ENCODE results near the gene FAM120B. TPM values are rescaled to one million over a fixed set of nuclear protein-coding genes. Genes with fewer than 3 reads are reported as not detected.
A peak's percentile ranks its signal among the peaks of the same experiment; 100 is the strongest.

The FAM120B gene
- total and polyA plus RNA-seq, 2 experiments from 2014 or later = 17.1 to 29.1 TPM

- H3K27me3 ChIP-seq (replicated peaks; ENCODE audit: insufficient read depth) = no peaks in the 10 kb centered on the region
- H3K9me3 ChIP-seq (ENCODE audit: low read depth) = no peaks in the 10 kb centered on the region
- no peak for TF ChIP-seq EZH2phosphoT487 (IDR thresholded peaks at IDR 0.05; ENCODE audit: insufficient read depth, low read depth)
- TF ChIP-seq EZH2 (IDR thresholded peaks at IDR 0.05; ENCODE audit: insufficient read depth, poor library complexity, severe bottlenecking) = no peak
- 0 out of 2 replicates have a peak, but pooled peaks cover 8% of the 10 kb centered on the region for H3K4me1 ChIP-seq (ENCODE audit: insufficient read depth)
- no peak overlapping the region for H3K27ac ChIP-seq
- DNase-seq = peak; percentile 35
- H3K4me3 ChIP-seq = no peak overlapping the region
- no peaks in the 10 kb centered on the region for H3F3A ChIP-seq (ENCODE audit: insufficient read depth)
- no peak overlapping the region for H3K9ac ChIP-seq
- no peaks in the 10 kb centered on the region for H3K79me2 ChIP-seq (ENCODE audit: insufficient read depth)
- H3K4me2 ChIP-seq (ENCODE audit: unreplicated experiment) = no peak overlapping the region
- WGBS, 2 experiments (ENCODE audit: low coverage in 1 of 2, low lambda C conversion rate in 2 of 2, missing lambda C conversion rate in 2 of 2) = 58 to 64% methylated on average over 19 to 20 of the region's 20 CpGs
- no peak overlapping the region for H2AFZ ChIP-seq
- H4K20me1 ChIP-seq (ENCODE audit: insufficient read depth) = no peaks in the 10 kb centered on the region
- in situ Hi-C loops (cut with MboI) = no loop called here
- no peaks in the 10 kb centered on the region for H3K9me2 ChIP-seq (ENCODE audit: insufficient read depth)
- no peaks in the 10 kb centered on the region for H3K36me3 ChIP-seq (ENCODE audit: low read depth)
These were observed 142.4 kb downstream of the FAM120B start for GRCh38 chr6:170448751-170449630.

- DNase-seq = no peak
- no peaks in the 10 kb centered on the region for H3K79me2 ChIP-seq (ENCODE audit: insufficient read depth)
- no peaks in the 10 kb centered on the region for H4K20me1 ChIP-seq (ENCODE audit: insufficient read depth)
- H3K4me3 ChIP-seq = no peak overlapping the region
- no peak overlapping the region for H2AFZ ChIP-seq
- no peak overlapping the region for H3K9ac ChIP-seq
- no peak overlapping the region for H3K27ac ChIP-seq
- no peak overlapping the region for H3K4me2 ChIP-seq (ENCODE audit: unreplicated experiment)
- no peaks in the 10 kb centered on the region for H3F3A ChIP-seq (ENCODE audit: insufficient read depth)
- H3K4me1 ChIP-seq (ENCODE audit: insufficient read depth) = 0 out of 2 replicates have a peak, but pooled peaks cover 8% of the 10 kb centered on the region
- TF ChIP-seq EZH2phosphoT487 (IDR thresholded peaks at IDR 0.05; ENCODE audit: insufficient read depth, low read depth) (no peak), EZH2 (IDR thresholded peaks at IDR 0.05; ENCODE audit: insufficient read depth, poor library complexity, severe bottlenecking) (no peak)
- H3K9me2 ChIP-seq (ENCODE audit: insufficient read depth) = no peaks in the 10 kb centered on the region
- H3K9me3 ChIP-seq (ENCODE audit: low read depth) = no peaks in the 10 kb centered on the region
- WGBS, 2 experiments (ENCODE audit: low coverage in 1 of 2, low lambda C conversion rate in 2 of 2, missing lambda C conversion rate in 2 of 2) = 78 to 84% methylated on average over 32 of the region's 32 CpGs
- no peaks in the 10 kb centered on the region for H3K36me3 ChIP-seq (ENCODE audit: low read depth)
- H3K27me3 ChIP-seq (replicated peaks; ENCODE audit: insufficient read depth) = no peaks in the 10 kb centered on the region
- in situ Hi-C loops (cut with MboI) = no loop called here
These were observed 143.5 kb downstream of the FAM120B start for GRCh38 chr6:170449835-170450753.

- Histone ChIP-seq H3K27ac (no peak overlapping the region), H3K4me1 (ENCODE audit: insufficient read depth) (0 out of 2 replicates have a peak, but pooled peaks cover 8% of the 10 kb centered on the region), H3K9me3 (ENCODE audit: low read depth) (no peaks in the 10 kb centered on the region), H3K9ac (no peak overlapping the region), H3K36me3 (ENCODE audit: low read depth) (no peaks in the 10 kb centered on the region), H3F3A (ENCODE audit: insufficient read depth) (no peaks in the 10 kb centered on the region), H3K27me3 (replicated peaks; ENCODE audit: insufficient read depth) (no peaks in the 10 kb centered on the region), H3K79me2 (ENCODE audit: insufficient read depth) (no peaks in the 10 kb centered on the region), H3K4me2 (ENCODE audit: unreplicated experiment) (no peak overlapping the region), H3K9me2 (ENCODE audit: insufficient read depth) (no peaks in the 10 kb centered on the region), H3K4me3 (no peak overlapping the region), H4K20me1 (ENCODE audit: insufficient read depth) (no peaks in the 10 kb centered on the region), H2AFZ (no peak overlapping the region)
- 59 to 68% methylated on average over 20 of the region's 20 CpGs for WGBS, 2 experiments (ENCODE audit: low coverage in 1 of 2, low lambda C conversion rate in 2 of 2, missing lambda C conversion rate in 2 of 2)
- TF ChIP-seq EZH2 (IDR thresholded peaks at IDR 0.05; ENCODE audit: insufficient read depth, poor library complexity, severe bottlenecking) (no peak), EZH2phosphoT487 (IDR thresholded peaks at IDR 0.05; ENCODE audit: insufficient read depth, low read depth) (no peak)
- in situ Hi-C loops (cut with MboI) = no loop called here
- no peak for DNase-seq
These were observed 144.6 kb downstream of the FAM120B start for GRCh38 chr6:170450916-170451761.
